ENCODE results near the gene MRPS11. TPM values are rescaled to one million over a fixed set of nuclear protein-coding genes. Genes with fewer than 3 reads are reported as not detected.

Gene MRPS11
- 50.8 and 59.5 TPM in 2 replicates for total RNA-seq (ENCODE audit: low replicate concordance)

DNA sequence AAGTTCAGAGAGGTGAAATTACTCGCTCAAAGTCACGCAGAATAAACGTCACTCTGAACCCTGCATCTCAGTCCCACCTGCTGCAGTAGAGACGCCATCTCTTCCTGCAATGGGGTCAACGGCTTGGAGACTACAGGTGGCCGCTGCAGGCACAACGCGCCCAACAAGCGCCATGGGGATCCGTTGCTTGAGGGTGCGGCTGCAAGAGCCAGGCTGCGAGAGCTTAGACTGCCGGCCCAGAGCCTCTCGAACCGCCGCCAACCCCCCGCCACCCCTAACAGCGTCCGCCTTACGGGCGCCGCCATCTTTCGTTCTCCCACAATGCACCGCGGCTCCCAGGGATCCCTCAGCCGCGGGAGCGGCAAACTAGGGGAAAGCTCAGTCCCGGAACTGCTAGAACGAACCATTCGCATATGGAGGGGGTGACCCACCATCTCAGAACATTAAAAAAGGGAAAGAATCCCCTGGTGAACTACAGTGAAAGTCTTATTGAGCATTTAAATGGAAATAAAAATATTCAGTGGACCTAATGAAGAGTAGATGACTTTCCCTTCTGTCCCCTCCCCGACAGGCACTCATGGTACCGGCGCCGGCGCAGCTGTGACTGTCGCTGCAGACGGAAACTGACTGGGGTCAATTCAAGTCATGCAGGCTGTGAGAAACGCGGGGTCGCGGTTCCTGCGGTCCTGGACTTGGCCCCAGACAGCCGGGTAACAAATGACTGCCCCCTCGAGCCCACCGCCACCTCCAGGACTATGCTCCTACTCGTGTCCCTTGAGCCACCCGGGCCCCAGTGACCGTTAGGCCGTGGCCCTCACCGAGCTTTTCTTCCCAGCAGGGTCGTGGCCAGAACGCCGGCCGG, at the start of gene MRPS11, which contains the start of gene MRPL46:
TSS of gene MRPS11 (plus strand) at position 636 of the 862 bp plus-strand sequence. CDS start at position 646, 10 bp downstream.
TSS of gene MRPL46 (minus strand) at position 316 of the 862 bp plus-strand sequence. CDS start at position 305, 11 bp downstream.

Other genes starting within 250 kb of the MRPS11 start
- gene NTRK3, start 211.0 kb upstream of the MRPS11 start, total RNA-seq (ENCODE audit: low replicate concordance), result 2.2 and 7.1 TPM in 2 replicates
- gene MRPL46, start 320 bp upstream of the MRPS11 start, total RNA-seq (ENCODE audit: low replicate concordance), result 6.3 and 9.8 TPM in 2 replicates
- 4.2 and 4.3 TPM in 2 replicates for gene DET1, start 79.0 kb downstream of the MRPS11 start, total RNA-seq (ENCODE audit: low replicate concordance)
- 54.8 and 68.2 TPM in 2 replicates for gene AEN, start 153.6 kb downstream of the MRPS11 start, total RNA-seq (ENCODE audit: low replicate concordance)
- 2.3 and 3.2 TPM in 2 replicates for gene ISG20, start 171.3 kb downstream of the MRPS11 start, total RNA-seq (ENCODE audit: low replicate concordance)

Data from smooth muscle cell of the coronary artery (primary cell).